Psoas muscle (tissue), 8 donors: ENCODE data around the gene RNF186. TPM values are rescaled to one million over a fixed set of nuclear protein-coding genes. Genes with fewer than 3 reads are reported as not detected.
"Not testable (repeated sequence)": the region's sequence is repeated elsewhere in the genome, so short reads cannot be mapped to it uniquely, and the experiment has no call there.

Source experiments
- ATAC-seq, 4 donors: fragments of 200-7000 bp; cut with Tn5 transposase; one replicate each; pipeline ENCODE4 v1.9.1; 2020; ENCODE audit warnings: moderate library complexity in 3 of 4, mild to moderate bottlenecking in 2 of 4
- DNase-seq, 2 donors: peaks; one replicate each; pipeline ENCODE4 v3.0.0-alpha.2; 2020
- H3K27ac ChIP-seq: fragments of 200-600 bp; one replicate; pipeline ENCODE4 v1.8.0; 2022
- H3K27me3 ChIP-seq, 3 donors: fragments of 200-600 bp in 1 of 3; one replicate each; pipeline versions ENCODE4 v1.6.1 to v1.8.0; 2013 to 2022; ENCODE audit warnings: low read length in 2 of 3, mild to moderate bottlenecking in 2 of 3, moderate library complexity in 1 of 3; ENCODE audit not compliant: insufficient read depth in 3 of 3
- H3K36me3 ChIP-seq, 2 donors: fragments of 200-600 bp in 1 of 2; one replicate each; pipeline versions ENCODE4 v1.6.1 to v1.8.0; 2013 to 2022; ENCODE audit warnings: low read depth in 1 of 2, mild to moderate bottlenecking in 1 of 2, moderate library complexity in 1 of 2; ENCODE audit not compliant: insufficient read depth in 1 of 2
- H3K4me1 ChIP-seq: fragments of 200-600 bp; one replicate; pipeline ENCODE4 v1.8.0; 2022
- H3K4me3 ChIP-seq: fragments of 200-600 bp; one replicate; pipeline ENCODE4 v1.8.0; 2022; ENCODE audit warnings: mild to moderate bottlenecking
- H3K9me3 ChIP-seq: fragments of 200-600 bp; one replicate; pipeline ENCODE4 v1.8.0; 2022
- WGBS, 3 donors: extraction: QIAGEN DNeasy Blood & Tissue Kit; methylation state at CpG; one replicate each; pipeline versions ENCODE4 v1.1.6 to v1.1.7; 2013; 5-methylcytosine and 5-hydroxymethylcytosine counted together
- intact Hi-C, 2 donors: fragments of 100-400 bp; cut with DNase I; formaldehyde crosslinking; loops; one replicate each; pipeline versions ENCODE4 v1.11.0 to v1.14.2; 2022
- polyA plus RNA-seq, 3 donors: library from polyadenylated mRNA; stranded (reverse); fragments of 200-250 nt; gene quantifications; one replicate each; pipeline ENCODE4 v1.2.3, GENCODE V29; 2013
- total RNA-seq, 4 donors: library from RNA; stranded (reverse); fragmentation: NEBNext Ultra II Directional in 2 of 4; extraction: Animal tissue kit (Norgen Biotek cat#: 25700) in 2 of 4; gene quantifications; one replicate each; pipeline versions ENCODE4 v1.2.1 to v1.2.4, GENCODE V29; 2021 to 2023
- TF ChIP-seq, protein P1 (sequence below): fragments of 200-600 bp; IDR thresholded peaks from one replicate; pipeline ENCODE4 v1.8.0; 2022; ENCODE audit warnings: antibody characterized with exemption
- donor health status: healthy with polysubstance abuse.
- donor health status: DM: no; HTN: no; CAD: no; lungs with moderate emphysema.
- donor health status: Bipolar disorder and iron deficiency.
- donor health status: healthy.
- donor health status: DM: yes; HTN: yes; CAD: no.
- donor health status: DM: no; HTN: no; CAD: no.
- donor health status: DM: no; HTN: no; CAD: no.
- donor health status: DM: yes; HTN: yes; CAD: no.

RNF186 gene
- total and polyA plus RNA-seq, 7 donors, result 0.08 TPM; not detected in 6

GRCh38 chr1:19793360-19794046, 21.6 kb downstream of the RNF186 start:
- intact Hi-C loops, result no loop called here
- 78 to 79% (median 78%) methylated on average over 6 of the region's 6 CpGs for WGBS, 3 donors
- H3K36me3 ChIP-seq, result peaks cover 0 to 6% of the 10 kb centered on the region in 2 donors

GRCh38 chr1:19792237-19793002, 22.7 kb downstream of the RNF186 start:
- TF ChIP-seq, protein P1, sequence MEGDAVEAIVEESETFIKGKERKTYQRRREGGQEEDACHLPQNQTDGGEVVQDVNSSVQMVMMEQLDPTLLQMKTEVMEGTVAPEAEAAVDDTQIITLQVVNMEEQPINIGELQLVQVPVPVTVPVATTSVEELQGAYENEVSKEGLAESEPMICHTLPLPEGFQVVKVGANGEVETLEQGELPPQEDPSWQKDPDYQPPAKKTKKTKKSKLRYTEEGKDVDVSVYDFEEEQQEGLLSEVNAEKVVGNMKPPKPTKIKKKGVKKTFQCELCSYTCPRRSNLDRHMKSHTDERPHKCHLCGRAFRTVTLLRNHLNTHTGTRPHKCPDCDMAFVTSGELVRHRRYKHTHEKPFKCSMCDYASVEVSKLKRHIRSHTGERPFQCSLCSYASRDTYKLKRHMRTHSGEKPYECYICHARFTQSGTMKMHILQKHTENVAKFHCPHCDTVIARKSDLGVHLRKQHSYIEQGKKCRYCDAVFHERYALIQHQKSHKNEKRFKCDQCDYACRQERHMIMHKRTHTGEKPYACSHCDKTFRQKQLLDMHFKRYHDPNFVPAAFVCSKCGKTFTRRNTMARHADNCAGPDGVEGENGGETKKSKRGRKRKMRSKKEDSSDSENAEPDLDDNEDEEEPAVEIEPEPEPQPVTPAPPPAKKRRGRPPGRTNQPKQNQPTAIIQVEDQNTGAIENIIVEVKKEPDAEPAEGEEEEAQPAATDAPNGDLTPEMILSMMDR, result no peak
- H3K4me3 ChIP-seq, result no peak overlapping the region
- no peaks in the 10 kb centered on the region for H3K9me3 ChIP-seq
- ATAC-seq (no peak), DNase-seq (no peak)
- no peak overlapping the region for H3K27ac ChIP-seq
- intact Hi-C loops, result no loop called here
- no peaks in the 10 kb centered on the region for H3K27me3 ChIP-seq
- WGBS, 3 donors, result 78 to 89% (median 82%) methylated on average over 4 of the region's 4 CpGs
- H3K4me1 ChIP-seq, result no peaks in the 10 kb centered on the region
- peaks cover 0 to 11% of the 10 kb centered on the region in 2 donors for H3K36me3 ChIP-seq

More at GRCh38 chr1:19793360-19794046, 21.6 kb downstream of the RNF186 start:
- no peak for DNase-seq
- TF ChIP-seq, protein P1, result no peak
- Histone ChIP-seq H3K9me3 (no peaks in the 10 kb centered on the region), H3K4me3 (no peak overlapping the region), H3K27ac (no peak overlapping the region), H3K27me3 (no peaks in the 10 kb centered on the region), H3K4me1 (no peaks in the 10 kb centered on the region)
- no peak for ATAC-seq

DNA sequence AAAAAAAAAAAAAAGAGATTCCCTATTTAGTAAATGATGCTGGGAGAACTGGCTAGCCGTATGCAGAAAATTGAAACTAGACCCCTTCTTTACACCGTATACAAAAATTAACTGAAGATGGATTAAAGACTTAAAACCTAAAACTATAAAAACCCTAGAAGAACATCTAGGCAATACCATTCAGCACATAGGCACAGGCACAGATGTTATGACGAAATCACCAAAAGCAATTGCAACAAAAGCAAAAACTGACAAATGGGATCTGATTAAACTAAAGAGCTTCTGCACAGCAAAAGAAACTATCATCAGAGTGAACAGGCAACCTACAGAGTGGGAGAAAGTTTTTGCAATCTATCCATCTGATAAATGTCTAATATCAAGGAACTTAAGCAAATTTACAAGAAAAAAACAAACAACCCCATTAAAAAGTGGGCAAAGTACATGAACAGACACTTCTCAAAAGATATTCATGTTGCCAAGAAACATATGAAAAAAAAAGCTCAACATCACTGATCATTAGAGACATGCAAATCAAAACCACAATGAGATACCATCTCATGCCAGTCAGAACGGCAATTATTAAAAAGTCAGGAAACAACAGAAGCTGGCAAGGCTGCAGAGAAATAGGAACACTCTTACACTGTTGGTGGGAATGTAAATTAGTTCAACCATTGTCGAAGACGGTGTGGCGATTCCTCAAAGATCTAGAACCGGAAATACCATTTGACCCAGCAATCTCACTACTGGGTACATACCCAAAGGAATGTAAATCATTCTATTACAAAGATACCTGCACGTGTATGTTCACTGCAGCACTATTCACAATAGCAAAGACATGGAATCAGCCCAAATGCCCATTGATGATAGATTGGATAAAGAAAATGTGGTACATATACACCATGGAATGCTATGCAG, 24.8 kb downstream of the RNF186 start:
- ATAC-seq, H3K4me3 ChIP-seq, H3K9me3 ChIP-seq, H3K4me1 ChIP-seq, intact Hi-C loops, DNase-seq, H3K27me3 ChIP-seq, H3K27ac ChIP-seq: not testable (repeated sequence)
- H3K36me3 ChIP-seq, result peaks cover 0 to 27% of the 10 kb centered on the region in 2 donors
- WGBS, 3 donors, result 92 to 94% (median 93%) methylated on average over 9 of the region's 9 CpGs

DNA sequence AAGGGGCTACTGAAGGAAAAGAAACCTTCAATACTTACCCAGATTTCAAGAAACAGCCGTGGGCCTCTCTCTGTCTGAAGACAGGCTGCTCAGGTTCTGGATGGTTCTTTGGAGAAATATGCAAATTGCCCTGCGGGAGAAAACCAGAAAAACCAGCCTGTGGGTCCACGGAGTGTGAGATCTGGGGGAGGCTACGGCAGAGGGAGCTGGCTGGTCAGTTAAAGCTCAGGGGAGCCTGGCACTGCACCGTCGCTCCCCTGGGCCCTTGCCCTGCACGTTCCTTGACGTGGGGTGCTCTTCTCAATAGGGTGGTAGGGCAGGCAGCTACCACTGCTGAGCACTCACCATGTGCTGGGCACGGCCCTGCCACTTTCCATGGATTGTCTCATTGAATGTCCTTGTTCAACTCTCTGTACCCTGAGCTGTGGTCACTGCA, 28.1 kb downstream of the RNF186 start:
- ATAC-seq (no peak), DNase-seq (no peak)
- Histone ChIP-seq H3K27me3 (no peaks in the 10 kb centered on the region), H3K36me3 (peaks cover 0 to 32% of the 10 kb centered on the region in 2 donors), H3K9me3 (no peaks in the 10 kb centered on the region), H3K4me1 (peaks cover 4% of the 10 kb centered on the region), H3K4me3 (no peak overlapping the region), H3K27ac (no peak overlapping the region)
- intact Hi-C loops, result no loop called here
- TF ChIP-seq, protein P1, result no peak
- 70 to 81% (median 77%) methylated on average over 9 of the region's 9 CpGs for WGBS, 3 donors
